22Rv1 (cell line): Measurements from ENCODE around the gene DDX31.

Experiments
- ZFX ChIP-seq: fragments of 450-650 bp; IDR thresholded peaks from 2 replicates; pipeline ENCODE4 v1.6.1; 2017; ENCODE audit warnings: antibody characterized with exemption, borderline replicate concordance
- TF ChIP-seq, protein P1 (sequence below): fragments of 450-650 bp; IDR thresholded peaks from 2 replicates; pipeline ENCODE4 v1.5.1; 2017; ENCODE audit warnings: mild to moderate bottlenecking

- TF ChIP-seq, protein P1, sequence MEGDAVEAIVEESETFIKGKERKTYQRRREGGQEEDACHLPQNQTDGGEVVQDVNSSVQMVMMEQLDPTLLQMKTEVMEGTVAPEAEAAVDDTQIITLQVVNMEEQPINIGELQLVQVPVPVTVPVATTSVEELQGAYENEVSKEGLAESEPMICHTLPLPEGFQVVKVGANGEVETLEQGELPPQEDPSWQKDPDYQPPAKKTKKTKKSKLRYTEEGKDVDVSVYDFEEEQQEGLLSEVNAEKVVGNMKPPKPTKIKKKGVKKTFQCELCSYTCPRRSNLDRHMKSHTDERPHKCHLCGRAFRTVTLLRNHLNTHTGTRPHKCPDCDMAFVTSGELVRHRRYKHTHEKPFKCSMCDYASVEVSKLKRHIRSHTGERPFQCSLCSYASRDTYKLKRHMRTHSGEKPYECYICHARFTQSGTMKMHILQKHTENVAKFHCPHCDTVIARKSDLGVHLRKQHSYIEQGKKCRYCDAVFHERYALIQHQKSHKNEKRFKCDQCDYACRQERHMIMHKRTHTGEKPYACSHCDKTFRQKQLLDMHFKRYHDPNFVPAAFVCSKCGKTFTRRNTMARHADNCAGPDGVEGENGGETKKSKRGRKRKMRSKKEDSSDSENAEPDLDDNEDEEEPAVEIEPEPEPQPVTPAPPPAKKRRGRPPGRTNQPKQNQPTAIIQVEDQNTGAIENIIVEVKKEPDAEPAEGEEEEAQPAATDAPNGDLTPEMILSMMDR = no peak
- TF ChIP-seq ZFX = no peak
These were observed 109.1 kb downstream of the DDX31 start for GRCh38 chr9:132560616-132561202.
